CD4-positive, alpha-beta T cell treated with Interleukin-15 for 1 hour (primary cell): ENCODE data around the gene TATDN3.
A peak's percentile ranks its signal among the peaks of the same experiment; 100 is the strongest.
"Not testable (repeated sequence)": the region's sequence is repeated elsewhere in the genome, so short reads cannot be mapped to it uniquely, and the experiment has no call there.

Source experiments
- DNase-seq: peaks from one replicate; pipeline ENCODE4 v3.0.0-alpha.2; 2020

TATDN3 gene

GRCh38 chr1:212833211-212834207 is 41.8 kb downstream of the TATDN3 start:
- DNase-seq: not testable (repeated sequence)

GRCh38 chr1:212838145-212838544 is 46.5 kb downstream of the TATDN3 start:
- no peak for DNase-seq

- DNase-seq: not testable (repeated sequence)
Observed at GRCh38 chr1:212844521-212844920, 52.8 kb downstream of the TATDN3 start.

GRCh38 chr1:212847549-212847948 is 55.9 kb downstream of the TATDN3 start, which contains the start of gene SPATA45:
SPATA45 (minus strand) TSS chr1:212847649; CDS start chr1:212836149, 11,500 bp downstream.
- no peak for DNase-seq

- no peak for DNase-seq
Observed at GRCh38 chr1:212852105-212852688, 60.5 kb downstream of the TATDN3 start.

GRCh38 chr1:212853658-212854057 is 62.0 kb downstream of the TATDN3 start:
- DNase-seq: no peak

- DNase-seq: no peak
Observed at GRCh38 chr1:212856755-212857154, 65.1 kb downstream of the TATDN3 start.

- peak; percentile 94 for DNase-seq
Observed at GRCh38 chr1:212857992-212858460, 66.3 kb downstream of the TATDN3 start, which contains the start of gene FLVCR1. FLVCR1 (plus strand) TSS chr1:212858275; CDS start chr1:212858453, 178 bp downstream.

- DNase-seq: peak; percentile 17
Observed at GRCh38 chr1:212858461-212859265, 67.0 kb downstream of the TATDN3 start.

- no peak for DNase-seq
Observed at GRCh38 chr1:212860713-212861581, 69.3 kb downstream of the TATDN3 start.

- no peak for DNase-seq
Observed at GRCh38 chr1:212862111-212862690, 70.5 kb downstream of the TATDN3 start.

- not testable (repeated sequence) for DNase-seq
Observed at GRCh38 chr1:212863345-212863744, 71.7 kb downstream of the TATDN3 start.

GRCh38 chr1:212864201-212864600 is 72.5 kb downstream of the TATDN3 start:
- no peak for DNase-seq
